Panc1 (cell line): ENCODE data around the gene SELENOM. TPM values are rescaled to one million over a fixed set of nuclear protein-coding genes. Genes with fewer than 3 reads are reported as not detected.
"Not testable (repeated sequence)": the region's sequence is repeated elsewhere in the genome, so short reads cannot be mapped to it uniquely, and the experiment has no call there.

Experiments used
- ATAC-seq: fragments of 200-7000 bp; cut with Tn5 transposase; 2 replicates; pipeline ENCODE4 v1.9.1; 2020; ENCODE audit warnings: mild to moderate bottlenecking, moderate library complexity
- BruUV-seq: library from RNA; stranded (reverse); fragments of 400-500 nt; replicated peaks from 2 replicates; lab custom pipeline; 2021; lab: Mats Ljungman, UMichigan
- CTCF ChIA-PET: fragments of 300-600 bp; sonication (Branson Sonifier 250); formaldehyde crosslinking; loops from one replicate; lab custom pipeline; 2022; ENCODE audit warnings: antibody characterized with exemption; lab: Charles Lee
- POLR2A ChIA-PET: fragments of 300-600 bp; sonication (Branson Sonifier 250); formaldehyde crosslinking; loops from one replicate; lab custom pipeline; 2022; ENCODE audit warnings: antibody characterized with exemption; lab: Charles Lee
- DNase-seq: peaks from one replicate; pipeline ENCODE4 v3.0.0-alpha.2; 2010; ENCODE audit warnings: low read depth, low spot score
- H3K27ac ChIP-seq: 2 replicates; pipeline ENCODE4 v1.5.1; 2011; ENCODE audit warnings: mild to moderate bottlenecking, low read length, inconsistent platforms
- H3K27me3 ChIP-seq: fragments of 200-500 bp; sonication (Bioruptor generic); 2 replicates; pipeline ENCODE4 v1.6.0; 2014; ENCODE audit warnings: low read length, inconsistent platforms; ENCODE audit not compliant: control insufficient read depth, insufficient read depth
- H3K36me3 ChIP-seq: fragments of 200-500 bp; sonication (Bioruptor generic); 2 replicates; pipeline ENCODE4 v1.5.1; 2014; ENCODE audit warnings: inconsistent platforms, mild to moderate bottlenecking, low read length, moderate library complexity; ENCODE audit not compliant: control insufficient read depth, insufficient read depth
- H3K4me1 ChIP-seq: 2 replicates; pipeline ENCODE4 v1.5.1; 2011; ENCODE audit warnings: inconsistent platforms, mild to moderate bottlenecking, low read length, moderate library complexity; ENCODE audit not compliant: control insufficient read depth, insufficient read depth
- H3K4me3 ChIP-seq, 2 experiments: 2 replicates each; pipeline ENCODE4 v1.5.1; 2011 to 2012; ENCODE audit warnings: low read depth in 2 of 2, low read length in 2 of 2, mild to moderate bottlenecking in 2 of 2, inconsistent platforms in 1 of 2, moderate library complexity in 1 of 2
- H3K9me3 ChIP-seq: fragments of 200-500 bp; sonication (Bioruptor generic); 2 replicates; pipeline ENCODE4 v1.5.1; 2014; ENCODE audit warnings: low read depth, mild to moderate bottlenecking, inconsistent platforms, low read length, moderate library complexity; ENCODE audit not compliant: control insufficient read depth, insufficient read depth
- POLR2AphosphoS5 ChIP-seq: IDR thresholded peaks from 2 replicates; pipeline ENCODE4 v1.6.1; 2012; ENCODE audit warnings: mild to moderate bottlenecking, low read depth, low read length, moderate library complexity
- REST ChIP-seq, 2 experiments: IDR thresholded peaks; 2 replicates each; pipeline ENCODE4 v1.6.1; 2011 to 2012; ENCODE audit warnings: low read depth in 2 of 2, control low read depth in 1 of 2, low read length in 1 of 2, mild to moderate bottlenecking in 1 of 2, moderate library complexity in 1 of 2; ENCODE audit not compliant: insufficient read depth in 1 of 2
- SIN3A ChIP-seq: IDR thresholded peaks from 2 replicates; pipeline ENCODE4 v1.6.1; 2012; ENCODE audit warnings: low read depth, mild to moderate bottlenecking, low read length, moderate library complexity, borderline replicate concordance; ENCODE audit not compliant: insufficient read depth
- TCF7L2 ChIP-seq: IDR thresholded peaks from 2 replicates; pipeline ENCODE4 v1.6.1; 2011; ENCODE audit warnings: mild to moderate bottlenecking, low read depth, low read length, inconsistent platforms
- in situ Hi-C: cut with HindIII; loops from 2 replicates; pipeline ENCODE4 v1.10.0; 2016; ENCODE audit warnings: low sequenced_read_pairs, low pct_unique_long_range_greater_than_20kb
- intact Hi-C: fragments of 100-400 bp; cut with micrococcal nuclease; formaldehyde crosslinking; loops from one replicate; pipeline ENCODE4 v1.10.0; 2022; ENCODE audit not compliant: unreplicated experiment
- total RNA-seq: library from RNA; stranded (reverse); gene quantifications from one replicate; pipeline ENCODE4 v1.2.1, GENCODE V29; 2021; ENCODE audit not compliant: unreplicated experiment
- TF ChIP-seq, protein P1 (sequence below): fragments of 450-650 bp; IDR thresholded peaks from 2 replicates; pipeline ENCODE4 v1.5.1; 2017; ENCODE audit warnings: mild to moderate bottlenecking

The SELENOM gene
- total RNA-seq, 1 experiment from 2014 or later = 84.4 TPM

DNA sequence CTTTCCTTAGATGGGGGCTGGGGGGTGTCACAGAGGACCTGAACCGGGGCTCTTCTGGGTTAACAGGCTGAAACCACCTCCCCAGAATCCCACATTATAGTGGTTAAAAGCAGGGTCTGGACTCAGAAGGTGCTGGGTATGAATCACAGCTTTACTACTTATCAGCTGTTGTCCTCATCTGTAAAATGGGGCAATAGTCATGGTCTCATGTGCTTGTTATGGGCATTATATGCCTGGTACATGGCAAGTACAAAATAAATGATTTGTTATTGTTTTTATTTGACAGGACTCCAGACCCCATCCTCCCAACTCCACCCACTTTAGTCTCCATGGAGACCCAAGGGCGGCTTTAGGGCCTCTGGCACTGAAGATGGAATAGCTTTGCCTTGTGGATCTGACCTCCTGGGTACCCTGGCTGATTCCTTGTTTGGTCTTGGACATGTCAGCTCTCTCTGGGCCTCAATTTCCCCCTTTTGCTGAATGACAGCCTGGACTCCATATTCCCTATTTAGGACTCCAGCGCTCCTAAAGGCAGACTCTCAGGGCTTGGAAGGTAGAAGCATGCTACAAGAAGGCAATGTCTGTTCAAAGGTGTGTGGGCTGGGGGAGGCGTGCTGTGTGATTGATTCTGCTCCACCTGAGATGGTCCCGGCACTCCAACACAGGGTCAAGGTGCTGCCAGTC is 27.1 kb downstream of the SELENOM start:
- peaks cover 5% of the 10 kb centered on the region; the same call in 1 of the 2 replicates for H3K36me3 ChIP-seq
- ATAC-seq (no peak), DNase-seq (no peak)
- intact Hi-C loops (loop anchor here (5.0 kb wide), 1 partner anchor 133 kb away; no protein-coding TSS in a partner anchor), in situ Hi-C loops (no loop called here)
- H3K4me3 ChIP-seq = peak overlapping the region; percentile 73 to 79
- no peaks in the 10 kb centered on the region for H3K27me3 ChIP-seq
- no TSS peak for BruUV-seq
- POLR2A ChIA-PET = interaction anchor here (0.5 to 0.7 kb wide), 3 partner anchors 14 to 159 kb away, joined by 3 to 10 read pairs (median 4); no protein-coding TSS in a partner anchor
- H3K27ac ChIP-seq = peak overlapping the region; percentile 76
- H3K4me1 ChIP-seq = peaks cover 13% of the 10 kb centered on the region
- CTCF ChIA-PET = interaction anchor here (0.9 kb wide), 1 partner anchor 19 kb away, joined by 3 read pairs; no protein-coding TSS in a partner anchor
- TF ChIP-seq, protein P1, sequence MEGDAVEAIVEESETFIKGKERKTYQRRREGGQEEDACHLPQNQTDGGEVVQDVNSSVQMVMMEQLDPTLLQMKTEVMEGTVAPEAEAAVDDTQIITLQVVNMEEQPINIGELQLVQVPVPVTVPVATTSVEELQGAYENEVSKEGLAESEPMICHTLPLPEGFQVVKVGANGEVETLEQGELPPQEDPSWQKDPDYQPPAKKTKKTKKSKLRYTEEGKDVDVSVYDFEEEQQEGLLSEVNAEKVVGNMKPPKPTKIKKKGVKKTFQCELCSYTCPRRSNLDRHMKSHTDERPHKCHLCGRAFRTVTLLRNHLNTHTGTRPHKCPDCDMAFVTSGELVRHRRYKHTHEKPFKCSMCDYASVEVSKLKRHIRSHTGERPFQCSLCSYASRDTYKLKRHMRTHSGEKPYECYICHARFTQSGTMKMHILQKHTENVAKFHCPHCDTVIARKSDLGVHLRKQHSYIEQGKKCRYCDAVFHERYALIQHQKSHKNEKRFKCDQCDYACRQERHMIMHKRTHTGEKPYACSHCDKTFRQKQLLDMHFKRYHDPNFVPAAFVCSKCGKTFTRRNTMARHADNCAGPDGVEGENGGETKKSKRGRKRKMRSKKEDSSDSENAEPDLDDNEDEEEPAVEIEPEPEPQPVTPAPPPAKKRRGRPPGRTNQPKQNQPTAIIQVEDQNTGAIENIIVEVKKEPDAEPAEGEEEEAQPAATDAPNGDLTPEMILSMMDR = no peak
- TF ChIP-seq SIN3A (no peak), REST (IDR thresholded peaks at IDR 0.05; ENCODE audit: insufficient read depth in 1 of 2, low read depth in 2 of 2, low read length in 1 of 2) (no peak), POLR2AphosphoS5 (no peak), TCF7L2 (no peak)
- H3K9me3 ChIP-seq = no peaks in the 10 kb centered on the region

GRCh38 chr22:31079095-31079642 is 28.2 kb downstream of the SELENOM start:
- ATAC-seq (no peak), DNase-seq (no peak)
- Histone ChIP-seq H3K27me3 (no peaks in the 10 kb centered on the region), H3K36me3 (peaks cover 5% of the 10 kb centered on the region; the same call in 1 of the 2 replicates), H3K4me1 (peaks cover 13% of the 10 kb centered on the region), H3K9me3 (no peaks in the 10 kb centered on the region), H3K4me3 (no peak overlapping the region), H3K27ac (no peak overlapping the region)
- in situ Hi-C loops (no loop called here), intact Hi-C loops (no loop called here)
- ChIA-PET POLR2A (no interaction called here), CTCF (interaction anchor here (0.5 to 0.7 kb wide), 2 partner anchors 28 to 34 kb away, joined by 3 read pairs; partner anchors contain the start of gene SELENOM)
- no TSS peak for BruUV-seq
- TF ChIP-seq POLR2AphosphoS5 (no peak), REST (IDR thresholded peaks at IDR 0.05; ENCODE audit: insufficient read depth in 1 of 2, low read depth in 2 of 2, low read length in 1 of 2) (no peak), TCF7L2 (no peak), SIN3A (no peak)
- TF ChIP-seq, protein P1 = no peak

DNA sequence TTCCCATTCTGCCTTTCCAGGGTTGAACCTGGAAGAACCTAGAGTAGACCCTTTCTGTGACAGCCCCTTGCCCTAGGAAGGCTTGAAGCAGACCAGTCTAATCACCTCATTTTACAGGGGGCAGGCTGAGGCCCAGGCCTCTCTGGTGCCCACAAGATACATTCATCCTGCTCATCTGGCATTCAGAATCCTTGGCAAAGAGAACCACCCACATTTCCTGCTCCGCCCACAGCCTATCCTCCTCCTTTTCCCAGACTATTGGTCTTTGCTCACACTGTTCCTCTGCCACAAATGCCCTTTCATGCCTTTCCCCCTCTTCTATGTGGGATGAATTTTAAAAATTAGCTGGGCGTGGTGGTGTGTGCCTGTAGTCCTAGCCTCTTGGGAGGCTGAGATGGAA is 29.0 kb downstream of the SELENOM start:
- H3K4me3 ChIP-seq, H3K27ac ChIP-seq, ATAC-seq, intact Hi-C loops, H3K9me3 ChIP-seq, H3K36me3 ChIP-seq, DNase-seq, in situ Hi-C loops, BruUV-seq, H3K27me3 ChIP-seq, H3K4me1 ChIP-seq: not testable (repeated sequence)
- ChIA-PET POLR2A (interaction anchor here (0.6 kb wide), 1 partner anchor 156 kb away, joined by 6 read pairs; no protein-coding TSS in a partner anchor), CTCF (interaction anchor here (0.5 kb wide), 1 partner anchor 35 kb away, joined by 3 read pairs; no protein-coding TSS in a partner anchor)
